Muscle layer of colon (tissue), 2 donors: Measurements from ENCODE around the gene TPR.
"Not testable (repeated sequence)": the region's sequence is repeated elsewhere in the genome, so short reads cannot be mapped to it uniquely, and the experiment has no call there.

Experiments used
- H3K27ac ChIP-seq: one replicate; pipeline ENCODE4 v1.7.0; 2013; ENCODE audit warnings: low read depth, mild to moderate bottlenecking, low read length, moderate library complexity
- H3K27me3 ChIP-seq, 2 donors: one replicate each; pipeline ENCODE4 v1.7.0; 2013; ENCODE audit warnings: low read length in 2 of 2, mild to moderate bottlenecking in 2 of 2; ENCODE audit not compliant: insufficient read depth in 2 of 2, control insufficient read depth in 1 of 2
- H3K36me3 ChIP-seq: one replicate; pipeline ENCODE4 v1.7.0; 2013; ENCODE audit warnings: mild to moderate bottlenecking, low read length; ENCODE audit not compliant: insufficient read depth
- H3K4me1 ChIP-seq: one replicate; pipeline ENCODE4 v1.7.0; 2013; ENCODE audit warnings: mild to moderate bottlenecking, low read length; ENCODE audit not compliant: insufficient read depth
- H3K4me3 ChIP-seq, 2 donors: one replicate each; pipeline ENCODE4 v1.7.0; 2013; ENCODE audit warnings: low read length in 2 of 2, low read depth in 1 of 2, mild to moderate bottlenecking in 1 of 2, moderate library complexity in 1 of 2
- H3K9ac ChIP-seq: one replicate; pipeline ENCODE4 v1.7.0; 2013; ENCODE audit warnings: low read length
- H3K9me3 ChIP-seq: one replicate; pipeline ENCODE4 v1.7.0; 2013; ENCODE audit warnings: mild to moderate bottlenecking, low read length
- donor health status: abdominal sarcoma.
- donor health status: Adenocarcinoma of cecum.

The TPR gene

GRCh38 chr1:186391841-186392240, 16.8 kb upstream of the TPR start:
- Histone ChIP-seq H3K27ac (no peak overlapping the region), H3K9me3 (no peaks in the 10 kb centered on the region), H3K36me3 (peaks cover 41% of the 10 kb centered on the region), H3K4me3 (no peak overlapping the region), H3K4me1 (no peaks in the 10 kb centered on the region), H3K27me3 (no peaks in the 10 kb centered on the region), H3K9ac (no peak overlapping the region)

GRCh38 chr1:186390925-186391324, 15.9 kb upstream of the TPR start:
- H3K4me1 ChIP-seq, result no peaks in the 10 kb centered on the region
- H3K27me3 ChIP-seq, result no peaks in the 10 kb centered on the region
- no peak overlapping the region for H3K27ac ChIP-seq
- no peaks in the 10 kb centered on the region for H3K9me3 ChIP-seq
- H3K9ac ChIP-seq, result no peak overlapping the region
- no peak overlapping the region for H3K4me3 ChIP-seq
- H3K36me3 ChIP-seq, result peaks cover 41% of the 10 kb centered on the region

GRCh38 chr1:186386725-186387383, 11.8 kb upstream of the TPR start:
- Histone ChIP-seq H3K4me3 (no peak overlapping the region), H3K9me3 (no peaks in the 10 kb centered on the region), H3K36me3 (peaks cover 40% of the 10 kb centered on the region), H3K9ac (no peak overlapping the region), H3K4me1 (no peaks in the 10 kb centered on the region), H3K27ac (no peak overlapping the region), H3K27me3 (no peaks in the 10 kb centered on the region)

- H3K27ac ChIP-seq, result peak overlapping the region; percentile 98
- no peaks in the 10 kb centered on the region for H3K27me3 ChIP-seq
- peak overlapping the region; percentile 94 to 99 for H3K4me3 ChIP-seq
- peak overlapping the region; percentile 93 for H3K9ac ChIP-seq
- no peaks in the 10 kb centered on the region for H3K9me3 ChIP-seq
- H3K36me3 ChIP-seq, result peaks cover 19% of the 10 kb centered on the region
- H3K4me1 ChIP-seq, result peaks cover 26% of the 10 kb centered on the region
These were observed 871 bp upstream of the TPR start for GRCh38 chr1:186375929-186376319.

GRCh38 chr1:186374303-186375151, 526 bp downstream of the TPR start:
- Histone ChIP-seq H3K36me3 (peaks cover 23% of the 10 kb centered on the region), H3K4me1 (peaks cover 26% of the 10 kb centered on the region), H3K4me3 (peak overlapping the region; percentile 94 to 99), H3K27me3 (no peaks in the 10 kb centered on the region), H3K9ac (peak overlapping the region; percentile 93), H3K9me3 (no peaks in the 10 kb centered on the region), H3K27ac (peak overlapping the region; percentile 98)

GRCh38 chr1:186347837-186348691, 27.0 kb downstream of the TPR start:
- not testable (repeated sequence) for H3K9me3 ChIP-seq, H3K9ac ChIP-seq, H3K27me3 ChIP-seq, H3K27ac ChIP-seq, H3K4me3 ChIP-seq, H3K4me1 ChIP-seq
- H3K36me3 ChIP-seq, result peaks cover 58% of the 10 kb centered on the region

- H3K36me3 ChIP-seq, result peaks cover 71% of the 10 kb centered on the region
- H3K4me1 ChIP-seq, result no peaks in the 10 kb centered on the region
- H3K27ac ChIP-seq, result no peak overlapping the region
- no peak overlapping the region for H3K9ac ChIP-seq
- no peaks in the 10 kb centered on the region for H3K27me3 ChIP-seq
- H3K9me3 ChIP-seq, result no peaks in the 10 kb centered on the region
- no peak overlapping the region for H3K4me3 ChIP-seq
These were observed 34.3 kb downstream of the TPR start for GRCh38 chr1:186340772-186341171.

- Histone ChIP-seq H3K4me3 (no peak overlapping the region), H3K36me3 (peaks cover 79% of the 10 kb centered on the region), H3K27me3 (no peaks in the 10 kb centered on the region), H3K9ac (no peak overlapping the region), H3K27ac (no peak overlapping the region), H3K9me3 (no peaks in the 10 kb centered on the region), H3K4me1 (no peaks in the 10 kb centered on the region)
These were observed 37.5 kb downstream of the TPR start for GRCh38 chr1:186337554-186337953.

GRCh38 chr1:186330758-186331157, 44.3 kb downstream of the TPR start:
- Histone ChIP-seq H3K27ac (no peak overlapping the region), H3K9me3 (no peaks in the 10 kb centered on the region), H3K4me3 (no peak overlapping the region), H3K36me3 (peaks cover 59% of the 10 kb centered on the region), H3K4me1 (no peaks in the 10 kb centered on the region), H3K27me3 (no peaks in the 10 kb centered on the region), H3K9ac (no peak overlapping the region)

- no peak overlapping the region for H3K9ac ChIP-seq
- no peaks in the 10 kb centered on the region for H3K27me3 ChIP-seq
- H3K36me3 ChIP-seq, result peaks cover 46% of the 10 kb centered on the region
- H3K4me1 ChIP-seq, result no peaks in the 10 kb centered on the region
- no peaks in the 10 kb centered on the region for H3K9me3 ChIP-seq
- H3K27ac ChIP-seq, result no peak overlapping the region
- no peak overlapping the region for H3K4me3 ChIP-seq
These were observed 47.7 kb downstream of the TPR start for GRCh38 chr1:186327331-186327730.

GRCh38 chr1:186326009-186326408, 49.0 kb downstream of the TPR start:
- H3K4me3 ChIP-seq, result no peak overlapping the region
- H3K9ac ChIP-seq, result no peak overlapping the region
- no peaks in the 10 kb centered on the region for H3K27me3 ChIP-seq
- H3K27ac ChIP-seq, result no peak overlapping the region
- H3K36me3 ChIP-seq, result peaks cover 48% of the 10 kb centered on the region
- H3K4me1 ChIP-seq, result no peaks in the 10 kb centered on the region
- H3K9me3 ChIP-seq, result no peaks in the 10 kb centered on the region
